Naive thymus-derived CD4-positive, alpha-beta T cell (primary cell): ENCODE results near the gene NUP50. TPM values are rescaled to one million over a fixed set of nuclear protein-coding genes. Genes with fewer than 3 reads are reported as not detected.
A peak's percentile ranks its signal among the peaks of the same experiment; 100 is the strongest.

Source experiments
- ATAC-seq: fragments of 150-1000 bp; cut with Tn5 transposase; 2 replicates; pipeline ENCODE4 v1.10.0; 2021; ENCODE audit warnings: mild to moderate bottlenecking, moderate library complexity
- CTCF ChIA-PET: fragments of 350-600 bp; sonication (Branson Sonifier 250); formaldehyde crosslinking; loops from one replicate; lab custom pipeline; 2021; ENCODE audit warnings: antibody characterized with exemption; lab: Charles Lee
- POLR2A ChIA-PET: fragments of 350-600 bp; sonication (Branson Sonifier 250); formaldehyde crosslinking; loops from one replicate; lab custom pipeline; 2021; ENCODE audit warnings: antibody characterized with exemption, inconsistent platforms; lab: Charles Lee
- DNase-seq, 9 donors: peaks; one replicate each; pipeline versions ENCODE4 v3.0.0 to v3.0.0-alpha.2; 2020 to 2022; ENCODE audit warnings: mixed read lengths in 1 of 9
- H3K27ac ChIP-seq: one replicate; pipeline ENCODE4 v1.7.0; 2013; ENCODE audit warnings: mild to moderate bottlenecking, low read depth, low read length, moderate library complexity
- H3K27me3 ChIP-seq, 2 donors: one replicate each; pipeline ENCODE4 v1.7.0; 2013; ENCODE audit warnings: low read length in 2 of 2, mild to moderate bottlenecking in 2 of 2, moderate library complexity in 2 of 2; ENCODE audit not compliant: control insufficient read depth in 2 of 2, insufficient read depth in 2 of 2
- H3K36me3 ChIP-seq, 3 experiments: 1 replicate in 2 of 3; 2 replicates in 1 of 3; pipeline ENCODE4 v1.7.0; 2013; ENCODE audit warnings: low read length in 3 of 3, mild to moderate bottlenecking in 3 of 3, moderate library complexity in 1 of 3; ENCODE audit not compliant: insufficient read depth in 3 of 3, control insufficient read depth in 2 of 3
- H3K4me1 ChIP-seq, 2 donors: one replicate each; pipeline ENCODE4 v1.7.0; 2013; ENCODE audit warnings: low read length in 2 of 2, mild to moderate bottlenecking in 2 of 2, moderate library complexity in 1 of 2; ENCODE audit not compliant: control insufficient read depth in 2 of 2, insufficient read depth in 2 of 2
- H3K4me3 ChIP-seq: 2 replicates; pipeline ENCODE4 v1.7.0; 2013; ENCODE audit warnings: mild to moderate bottlenecking, low read length
- H3K9me3 ChIP-seq, 3 experiments: 1 replicate in 2 of 3; 2 replicates in 1 of 3; pipeline ENCODE4 v1.7.0; 2013; ENCODE audit warnings: low read length in 3 of 3; ENCODE audit not compliant: control insufficient read depth in 2 of 3
- H3K27ac Mint-ChIP-seq, 9 donors: one replicate each; pipeline ENCODE4 v1.8.0; 2020 to 2022; ENCODE audit warnings: mixed read lengths in 9 of 9, mild to moderate bottlenecking in 8 of 9, moderate library complexity in 5 of 9, inconsistent platforms in 2 of 9
- H3K27me3 Mint-ChIP-seq, 5 donors: one replicate each; pipeline ENCODE4 v1.8.0; 2021 to 2022; ENCODE audit warnings: mixed read lengths in 5 of 5, mild to moderate bottlenecking in 1 of 5
- H3K36me3 Mint-ChIP-seq, 5 donors: one replicate each; pipeline ENCODE4 v1.8.0; 2020 to 2022; ENCODE audit warnings: mixed read lengths in 5 of 5, mild to moderate bottlenecking in 3 of 5, inconsistent platforms in 1 of 5
- H3K4me1 Mint-ChIP-seq, 7 donors: one replicate each; pipeline ENCODE4 v1.8.0; 2020 to 2022; ENCODE audit warnings: mixed read lengths in 7 of 7, mild to moderate bottlenecking in 3 of 7, inconsistent platforms in 1 of 7
- H3K4me3 Mint-ChIP-seq, 10 donors: one replicate each; pipeline ENCODE4 v1.8.0; 2020 to 2022; ENCODE audit warnings: mild to moderate bottlenecking in 10 of 10, mixed read lengths in 10 of 10, moderate library complexity in 6 of 10, inconsistent platforms in 2 of 10
- H3K9me3 Mint-ChIP-seq, 11 donors: one replicate each; pipeline ENCODE4 v1.8.0; 2020 to 2022; ENCODE audit warnings: mixed read lengths in 11 of 11, mild to moderate bottlenecking in 4 of 11, inconsistent platforms in 1 of 11, moderate library complexity in 1 of 11
- intact Hi-C, 2 donors: fragments of 100-400 bp; cut with micrococcal nuclease; formaldehyde crosslinking; loops; one replicate each; pipeline ENCODE4 v1.15.1; 2023
- polyA plus RNA-seq, 2 donors: library from polyadenylated mRNA; unstranded; fragments of 300-500 nt; fragmentation: Illumina TruSeq; gene quantifications; one replicate each; pipeline ENCODE4 v1.2.3, GENCODE V29; 2021
- total RNA-seq, 6 experiments: library from RNA in 5 of 6; stranded (reverse) in 5 of 6; gene quantifications; 1 replicate in 5 of 6; 2 replicates in 1 of 6; pipeline ENCODE4 v1.2.3 and lab custom pipeline; 2021 to 2026

Gene NUP50
- total and polyA plus RNA-seq, 7 experiments from 2014 or later, result 50.6 to 151 (median 113) TPM

- H3K36me3 ChIP-seq, result peaks cover 0 to 61% (median 0%) of the 10 kb centered on the region in 3 experiments
- H3K27me3 Mint-ChIP-seq, result no peaks in the 10 kb centered on the region
- DNase-seq (no peak), ATAC-seq (no peak)
- CTCF ChIA-PET, result interaction anchor here (0.6 kb wide), 1 partner anchor 10 kb away, joined by 3 read pairs; no protein-coding TSS in a partner anchor
- H3K4me3 ChIP-seq, result no peak overlapping the region
- no peaks in the 10 kb centered on the region for H3K9me3 Mint-ChIP-seq
- H3K27me3 ChIP-seq, result no peaks in the 10 kb centered on the region
- H3K4me1 Mint-ChIP-seq, result peaks cover 0 to 7% (median 0%) of the 10 kb centered on the region in 7 donors
- no peaks in the 10 kb centered on the region for H3K9me3 ChIP-seq
- POLR2A ChIA-PET, result no interaction called here
- no peak overlapping the region for H3K27ac ChIP-seq
- no peak overlapping the region for H3K27ac Mint-ChIP-seq
- H3K36me3 Mint-ChIP-seq, result peaks cover 0 to 33% (median 10%) of the 10 kb centered on the region in 5 donors
- intact Hi-C loops, result loop anchor here (5.0 kb wide), 2 partner anchors 103 to 383 kb away; no protein-coding TSS in a partner anchor
- no peaks in the 10 kb centered on the region for H3K4me1 ChIP-seq
- H3K4me3 Mint-ChIP-seq, result no peak overlapping the region
Observed at GRCh38 chr22:45204819-45205218, 41.1 kb downstream of the NUP50 start.

- Mint-ChIP-seq H3K36me3 (peaks cover 0 to 33% (median 10%) of the 10 kb centered on the region in 5 donors), H3K4me3 (no peak overlapping the region), H3K4me1 (peaks cover 0 to 7% (median 0%) of the 10 kb centered on the region in 7 donors), H3K27ac (no peak overlapping the region), H3K27me3 (no peaks in the 10 kb centered on the region), H3K9me3 (no peaks in the 10 kb centered on the region)
- Histone ChIP-seq H3K27ac (no peak overlapping the region), H3K4me1 (no peaks in the 10 kb centered on the region), H3K9me3 (no peaks in the 10 kb centered on the region), H3K4me3 (no peak overlapping the region), H3K27me3 (no peaks in the 10 kb centered on the region), H3K36me3 (peaks cover 0 to 56% (median 0%) of the 10 kb centered on the region in 3 experiments)
- CTCF ChIA-PET, result no interaction called here
- POLR2A ChIA-PET, result no interaction called here
- intact Hi-C loops, result loop anchor here (5.0 kb wide), 2 partner anchors 103 to 383 kb away; no protein-coding TSS in a partner anchor
- DNase-seq, result no peak
- no peak for ATAC-seq
Observed at GRCh38 chr22:45205276-45205925, 41.7 kb downstream of the NUP50 start.

GRCh38 chr22:45206233-45206632 is 42.5 kb downstream of the NUP50 start:
- ATAC-seq (no peak), DNase-seq (no peak)
- CTCF ChIA-PET, result interaction anchor here (0.8 kb wide), 1 partner anchor 50 kb away, joined by 4 read pairs; no protein-coding TSS in a partner anchor
- Mint-ChIP-seq H3K27ac (peak overlapping the region in 1 of 9 donors; percentile 81), H3K9me3 (no peaks in the 10 kb centered on the region), H3K4me3 (no peak overlapping the region), H3K36me3 (peaks cover 0 to 24% (median 8%) of the 10 kb centered on the region in 5 donors), H3K27me3 (no peaks in the 10 kb centered on the region), H3K4me1 (peaks cover 0 to 7% (median 0%) of the 10 kb centered on the region in 7 donors)
- intact Hi-C loops, result loop anchor here (5.0 kb wide), 2 partner anchors 104 to 384 kb away; no protein-coding TSS in a partner anchor
- H3K9me3 ChIP-seq, result no peaks in the 10 kb centered on the region
- H3K36me3 ChIP-seq, result peaks cover 0 to 55% (median 0%) of the 10 kb centered on the region in 3 experiments
- H3K4me3 ChIP-seq, result no peak overlapping the region
- no peaks in the 10 kb centered on the region for H3K4me1 ChIP-seq
- no peaks in the 10 kb centered on the region for H3K27me3 ChIP-seq
- no peak overlapping the region for H3K27ac ChIP-seq
- POLR2A ChIA-PET, result no interaction called here

- no peaks in the 10 kb centered on the region for H3K9me3 Mint-ChIP-seq
- no peak for ATAC-seq
- Histone ChIP-seq H3K27ac (no peak overlapping the region), H3K9me3 (no peaks in the 10 kb centered on the region), H3K36me3 (peaks cover 0 to 52% (median 0%) of the 10 kb centered on the region in 3 experiments), H3K4me3 (no peak overlapping the region), H3K27me3 (no peaks in the 10 kb centered on the region), H3K4me1 (no peaks in the 10 kb centered on the region)
- CTCF ChIA-PET, result no interaction called here
- POLR2A ChIA-PET, result no interaction called here
- H3K4me1 Mint-ChIP-seq, result peaks cover 0 to 7% (median 0%) of the 10 kb centered on the region in 7 donors
- H3K36me3 Mint-ChIP-seq, result peaks cover 0 to 23% (median 5%) of the 10 kb centered on the region in 5 donors
- no peak overlapping the region for H3K27ac Mint-ChIP-seq
- intact Hi-C loops, result loop anchor here (5.0 kb wide), 2 partner anchors 105 to 385 kb away; no protein-coding TSS in a partner anchor
- H3K27me3 Mint-ChIP-seq, result no peaks in the 10 kb centered on the region
- DNase-seq, result no peak
- H3K4me3 Mint-ChIP-seq, result no peak overlapping the region
Observed at GRCh38 chr22:45207533-45207932, 43.8 kb downstream of the NUP50 start.

- Mint-ChIP-seq H3K4me1 (peaks cover 0 to 7% (median 0%) of the 10 kb centered on the region in 7 donors), H3K36me3 (peaks cover 0 to 23% (median 5%) of the 10 kb centered on the region in 5 donors), H3K27me3 (no peaks in the 10 kb centered on the region), H3K27ac (peak overlapping the region in 2 of 9 donors; percentile 33 to 55), H3K9me3 (no peaks in the 10 kb centered on the region), H3K4me3 (no peak overlapping the region)
- no peaks in the 10 kb centered on the region for H3K9me3 ChIP-seq
- H3K36me3 ChIP-seq, result peaks cover 0 to 46% (median 0%) of the 10 kb centered on the region in 3 experiments
- DNase-seq (no peak), ATAC-seq (no peak)
- no peaks in the 10 kb centered on the region for H3K4me1 ChIP-seq
- POLR2A ChIA-PET, result interaction anchor here (1.0 kb wide), 1 partner anchor 35 kb away, joined by 3 read pairs; no protein-coding TSS in a partner anchor
- intact Hi-C loops, result loop anchor here (5.0 kb wide), 2 partner anchors 106 to 386 kb away; no protein-coding TSS in a partner anchor
- H3K27me3 ChIP-seq, result no peaks in the 10 kb centered on the region
- no peak overlapping the region for H3K27ac ChIP-seq
- CTCF ChIA-PET, result interaction anchor here (0.7 to 1.2 kb wide), 4 partner anchors 13 to 109 kb away, joined by 3 read pairs; no protein-coding TSS in a partner anchor
- no peak overlapping the region for H3K4me3 ChIP-seq
Observed at GRCh38 chr22:45207981-45208664, 44.4 kb downstream of the NUP50 start.

- intact Hi-C loops, result loop anchor here (5.0 kb wide), 2 partner anchors 106 to 386 kb away; no protein-coding TSS in a partner anchor
- peaks cover 0 to 41% (median 0%) of the 10 kb centered on the region in 3 experiments for H3K36me3 ChIP-seq
- Mint-ChIP-seq H3K4me1 (peaks cover 0 to 7% (median 0%) of the 10 kb centered on the region in 7 donors), H3K36me3 (peaks cover 0 to 23% (median 5%) of the 10 kb centered on the region in 5 donors), H3K9me3 (no peaks in the 10 kb centered on the region), H3K27me3 (no peaks in the 10 kb centered on the region), H3K4me3 (no peak overlapping the region), H3K27ac (peak overlapping the region in 1 of 9 donors; percentile 46)
- DNase-seq (no peak), ATAC-seq (no peak)
- H3K27me3 ChIP-seq, result no peaks in the 10 kb centered on the region
- ChIA-PET CTCF (interaction anchor here (0.7 to 1.2 kb wide), 4 partner anchors 12 to 109 kb away, joined by 3 read pairs; no protein-coding TSS in a partner anchor), POLR2A (interaction anchor here (1.0 kb wide), 1 partner anchor 35 kb away, joined by 3 read pairs; no protein-coding TSS in a partner anchor)
- no peaks in the 10 kb centered on the region for H3K4me1 ChIP-seq
- no peaks in the 10 kb centered on the region for H3K9me3 ChIP-seq
- H3K4me3 ChIP-seq, result no peak overlapping the region
- no peak overlapping the region for H3K27ac ChIP-seq
Observed at GRCh38 chr22:45208696-45208992, 44.9 kb downstream of the NUP50 start.
